ENCODE results near the gene FBXL20. TPM values are rescaled to one million over a fixed set of nuclear protein-coding genes. Genes with fewer than 3 reads are reported as not detected.

The FBXL20 gene
- total RNA-seq, 1 experiment from 2014 or later = 9.9 TPM

DNA sequence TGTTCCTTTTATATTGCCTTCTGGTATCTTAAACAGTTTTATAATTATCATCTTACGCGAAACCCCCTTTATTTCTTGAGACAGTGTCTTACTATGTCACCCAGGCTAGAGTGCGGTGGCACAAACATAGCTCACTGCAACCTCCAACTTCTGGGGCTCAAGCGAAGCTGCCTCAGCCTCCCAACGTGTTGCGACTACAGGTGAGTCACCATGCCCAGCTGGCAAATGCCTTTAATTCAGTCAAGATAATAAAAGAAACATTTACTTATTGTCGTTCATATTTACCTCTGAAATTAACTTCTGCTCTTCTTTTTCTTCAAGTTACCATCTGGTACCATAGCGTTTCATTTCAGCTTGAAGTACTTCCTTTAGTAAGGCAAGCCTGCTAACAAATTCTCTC, 43.9 kb downstream of the FBXL20 start:
- no peak for DNase-seq (ENCODE audit: low read depth, low spot score)
- H3K9me3 ChIP-seq (ENCODE audit: control insufficient read depth, insufficient read depth, low read depth, low read length) = no peaks in the 10 kb centered on the region
- no peak for ATAC-seq
- BruUV-seq (replicated peaks) = TSS peak; percentile 26
- H3K4me1 ChIP-seq (ENCODE audit: control insufficient read depth, insufficient read depth, low read length) = no peaks in the 10 kb centered on the region
- CTCF ChIA-PET = interaction anchor here (0.6 kb wide), 1 partner anchor 79 kb away, joined by 6 read pairs; no protein-coding TSS in a partner anchor
- in situ Hi-C loops (cut with HindIII; ENCODE audit: low pct_unique_long_range_greater_than_20kb, low sequenced_read_pairs) = no loop called here
- H3K36me3 ChIP-seq (ENCODE audit: control insufficient read depth, insufficient read depth, low read length) = no peaks in the 10 kb centered on the region
- no peaks in the 10 kb centered on the region for H3K27me3 ChIP-seq (ENCODE audit: control insufficient read depth, insufficient read depth, low read length)
- TF ChIP-seq POLR2AphosphoS5 (IDR thresholded peaks at IDR 0.05; ENCODE audit: low read depth, low read length) (no peak), SIN3A (IDR thresholded peaks at IDR 0.05; ENCODE audit: borderline replicate concordance, insufficient read depth, low read depth, low read length) (no peak), TCF7L2 (IDR thresholded peaks at IDR 0.05; ENCODE audit: low read depth, low read length) (no peak)
- TF ChIP-seq, protein P1, sequence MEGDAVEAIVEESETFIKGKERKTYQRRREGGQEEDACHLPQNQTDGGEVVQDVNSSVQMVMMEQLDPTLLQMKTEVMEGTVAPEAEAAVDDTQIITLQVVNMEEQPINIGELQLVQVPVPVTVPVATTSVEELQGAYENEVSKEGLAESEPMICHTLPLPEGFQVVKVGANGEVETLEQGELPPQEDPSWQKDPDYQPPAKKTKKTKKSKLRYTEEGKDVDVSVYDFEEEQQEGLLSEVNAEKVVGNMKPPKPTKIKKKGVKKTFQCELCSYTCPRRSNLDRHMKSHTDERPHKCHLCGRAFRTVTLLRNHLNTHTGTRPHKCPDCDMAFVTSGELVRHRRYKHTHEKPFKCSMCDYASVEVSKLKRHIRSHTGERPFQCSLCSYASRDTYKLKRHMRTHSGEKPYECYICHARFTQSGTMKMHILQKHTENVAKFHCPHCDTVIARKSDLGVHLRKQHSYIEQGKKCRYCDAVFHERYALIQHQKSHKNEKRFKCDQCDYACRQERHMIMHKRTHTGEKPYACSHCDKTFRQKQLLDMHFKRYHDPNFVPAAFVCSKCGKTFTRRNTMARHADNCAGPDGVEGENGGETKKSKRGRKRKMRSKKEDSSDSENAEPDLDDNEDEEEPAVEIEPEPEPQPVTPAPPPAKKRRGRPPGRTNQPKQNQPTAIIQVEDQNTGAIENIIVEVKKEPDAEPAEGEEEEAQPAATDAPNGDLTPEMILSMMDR (IDR thresholded peaks at IDR 0.05) = no peak
- TF ChIP-seq, protein P2, sequence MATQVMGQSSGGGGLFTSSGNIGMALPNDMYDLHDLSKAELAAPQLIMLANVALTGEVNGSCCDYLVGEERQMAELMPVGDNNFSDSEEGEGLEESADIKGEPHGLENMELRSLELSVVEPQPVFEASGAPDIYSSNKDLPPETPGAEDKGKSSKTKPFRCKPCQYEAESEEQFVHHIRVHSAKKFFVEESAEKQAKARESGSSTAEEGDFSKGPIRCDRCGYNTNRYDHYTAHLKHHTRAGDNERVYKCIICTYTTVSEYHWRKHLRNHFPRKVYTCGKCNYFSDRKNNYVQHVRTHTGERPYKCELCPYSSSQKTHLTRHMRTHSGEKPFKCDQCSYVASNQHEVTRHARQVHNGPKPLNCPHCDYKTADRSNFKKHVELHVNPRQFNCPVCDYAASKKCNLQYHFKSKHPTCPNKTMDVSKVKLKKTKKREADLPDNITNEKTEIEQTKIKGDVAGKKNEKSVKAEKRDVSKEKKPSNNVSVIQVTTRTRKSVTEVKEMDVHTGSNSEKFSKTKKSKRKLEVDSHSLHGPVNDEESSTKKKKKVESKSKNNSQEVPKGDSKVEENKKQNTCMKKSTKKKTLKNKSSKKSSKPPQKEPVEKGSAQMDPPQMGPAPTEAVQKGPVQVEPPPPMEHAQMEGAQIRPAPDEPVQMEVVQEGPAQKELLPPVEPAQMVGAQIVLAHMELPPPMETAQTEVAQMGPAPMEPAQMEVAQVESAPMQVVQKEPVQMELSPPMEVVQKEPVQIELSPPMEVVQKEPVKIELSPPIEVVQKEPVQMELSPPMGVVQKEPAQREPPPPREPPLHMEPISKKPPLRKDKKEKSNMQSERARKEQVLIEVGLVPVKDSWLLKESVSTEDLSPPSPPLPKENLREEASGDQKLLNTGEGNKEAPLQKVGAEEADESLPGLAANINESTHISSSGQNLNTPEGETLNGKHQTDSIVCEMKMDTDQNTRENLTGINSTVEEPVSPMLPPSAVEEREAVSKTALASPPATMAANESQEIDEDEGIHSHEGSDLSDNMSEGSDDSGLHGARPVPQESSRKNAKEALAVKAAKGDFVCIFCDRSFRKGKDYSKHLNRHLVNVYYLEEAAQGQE (IDR thresholded peaks at IDR 0.05; ENCODE audit: insufficient read depth in 1 of 2, low read depth in 2 of 2, low read length in 1 of 2) = no peak
- intact Hi-C loops (cut with micrococcal nuclease; ENCODE audit: unreplicated experiment) = no loop called here
- H3K4me3 ChIP-seq (ENCODE audit: low read depth in 2 of 2, low read length in 2 of 2) = no peak overlapping the region
- POLR2A ChIA-PET = no interaction called here
- H3K27ac ChIP-seq (ENCODE audit: low read length) = no peak overlapping the region

DNA sequence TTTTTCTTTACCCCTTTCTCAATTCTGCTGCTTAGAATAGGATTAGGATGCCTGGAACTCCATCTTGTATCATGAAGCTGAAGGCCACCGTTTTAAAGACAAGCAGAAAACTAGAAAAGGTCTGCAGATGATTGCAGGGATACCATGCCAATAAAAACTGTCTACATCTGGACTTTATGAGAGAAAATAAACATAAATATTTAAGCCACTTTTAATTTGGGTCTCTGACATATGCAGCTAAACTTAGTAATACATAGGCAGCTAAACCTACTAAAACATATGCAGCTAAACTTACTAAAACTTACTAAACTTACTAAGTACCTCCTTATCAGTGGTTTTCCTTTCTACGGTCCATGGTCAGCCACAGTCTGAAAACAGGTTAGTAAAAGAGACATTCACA, 48.4 kb downstream of the FBXL20 start:
- Histone ChIP-seq H3K9me3 (ENCODE audit: control insufficient read depth, insufficient read depth, low read depth, low read length) (no peaks in the 10 kb centered on the region), H3K4me3 (ENCODE audit: low read depth in 2 of 2, low read length in 2 of 2) (no peak overlapping the region), H3K36me3 (ENCODE audit: control insufficient read depth, insufficient read depth, low read length) (no peaks in the 10 kb centered on the region), H3K4me1 (ENCODE audit: control insufficient read depth, insufficient read depth, low read length) (no peaks in the 10 kb centered on the region), H3K27ac (ENCODE audit: low read length) (no peak overlapping the region), H3K27me3 (ENCODE audit: control insufficient read depth, insufficient read depth, low read length) (no peaks in the 10 kb centered on the region)
- intact Hi-C loops (cut with micrococcal nuclease; ENCODE audit: unreplicated experiment) (no loop called here), in situ Hi-C loops (cut with HindIII; ENCODE audit: low pct_unique_long_range_greater_than_20kb, low sequenced_read_pairs) (no loop called here)
- TF ChIP-seq POLR2AphosphoS5 (IDR thresholded peaks at IDR 0.05; ENCODE audit: low read depth, low read length) (no peak), SIN3A (IDR thresholded peaks at IDR 0.05; ENCODE audit: borderline replicate concordance, insufficient read depth, low read depth, low read length) (no peak)
- ChIA-PET POLR2A (no interaction called here), CTCF (interaction anchor here (0.6 kb wide), 1 partner anchor 35 kb away, joined by 3 read pairs; no protein-coding TSS in a partner anchor)
- no TSS peak for BruUV-seq (replicated peaks)
- DNase-seq (ENCODE audit: low read depth, low spot score) (no peak), ATAC-seq (no peak)

DNA sequence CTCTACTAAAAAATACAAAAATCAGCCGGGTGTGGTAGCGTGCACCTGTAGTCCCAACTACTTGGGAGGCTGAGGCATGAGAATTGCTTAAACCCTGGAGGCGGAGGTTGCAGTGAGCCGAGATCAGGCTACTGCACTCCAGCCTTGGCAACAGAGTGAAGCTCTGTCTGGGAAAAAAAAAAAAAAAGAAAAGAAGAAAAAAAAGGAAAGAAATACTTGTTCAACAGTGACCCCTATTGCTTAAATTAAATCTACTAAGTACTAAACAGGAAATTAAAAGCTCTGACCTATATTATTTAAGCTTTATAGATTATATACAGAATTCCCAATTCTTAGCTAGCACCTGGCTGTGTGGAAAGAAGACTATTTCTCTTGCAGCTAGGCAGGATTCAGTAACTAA, 48.9 kb downstream of the FBXL20 start:
- Histone ChIP-seq H3K4me3 (ENCODE audit: low read depth in 2 of 2, low read length in 2 of 2) (no peak overlapping the region), H3K9me3 (ENCODE audit: control insufficient read depth, insufficient read depth, low read depth, low read length) (no peaks in the 10 kb centered on the region), H3K36me3 (ENCODE audit: control insufficient read depth, insufficient read depth, low read length) (no peaks in the 10 kb centered on the region), H3K4me1 (ENCODE audit: control insufficient read depth, insufficient read depth, low read length) (no peaks in the 10 kb centered on the region), H3K27me3 (ENCODE audit: control insufficient read depth, insufficient read depth, low read length) (no peaks in the 10 kb centered on the region), H3K27ac (ENCODE audit: low read length) (no peak overlapping the region)
- intact Hi-C loops (cut with micrococcal nuclease; ENCODE audit: unreplicated experiment) (no loop called here), in situ Hi-C loops (cut with HindIII; ENCODE audit: low pct_unique_long_range_greater_than_20kb, low sequenced_read_pairs) (no loop called here)
- CTCF ChIA-PET = interaction anchor here (0.6 to 0.9 kb wide), 2 partner anchors 34 to 103 kb away, joined by 3 to 4 read pairs; no protein-coding TSS in a partner anchor
- POLR2A ChIA-PET = no interaction called here
- DNase-seq (ENCODE audit: low read depth, low spot score) = no peak
- BruUV-seq (replicated peaks) = no TSS peak
- TF ChIP-seq, protein P1 (IDR thresholded peaks at IDR 0.05) = no peak
- TF ChIP-seq, protein P2 (IDR thresholded peaks at IDR 0.05; ENCODE audit: insufficient read depth in 1 of 2, low read depth in 2 of 2, low read length in 1 of 2) = no peak
- TF ChIP-seq SIN3A (IDR thresholded peaks at IDR 0.05; ENCODE audit: borderline replicate concordance, insufficient read depth, low read depth, low read length) = no peak
- no peak for TF ChIP-seq POLR2AphosphoS5 (IDR thresholded peaks at IDR 0.05; ENCODE audit: low read depth, low read length)
- TF ChIP-seq TCF7L2 (IDR thresholded peaks at IDR 0.05; ENCODE audit: low read depth, low read length) = no peak
- ATAC-seq = no peak
